B cell (primary cell): ENCODE results near the gene TOMM40. TPM values are rescaled to one million over a fixed set of nuclear protein-coding genes. Genes with fewer than 3 reads are reported as not detected.

Experiments
- ATAC-seq: fragments of 200-7000 bp; cut with Tn5 transposase; one replicate; pipeline ENCODE4 v1.10.0; 2021; ENCODE audit warnings: low read depth, mild to moderate bottlenecking, moderate number of reproducible peaks, moderate library complexity
- CTCF ChIA-PET: fragments of 350-600 bp; sonication (Branson Sonifier 250); formaldehyde crosslinking; loops from one replicate; lab custom pipeline; 2021; ENCODE audit warnings: antibody characterized with exemption, inconsistent platforms; lab: Charles Lee
- POLR2A ChIA-PET: fragments of 350-600 bp; sonication (Branson Sonifier 250); formaldehyde crosslinking; loops from one replicate; lab custom pipeline; 2021; ENCODE audit warnings: antibody characterized with exemption; lab: Charles Lee
- DNase-seq: peaks from one replicate; pipeline ENCODE4 v3.0.0; 2013
- H2AFZ ChIP-seq: 2 replicates; pipeline ENCODE4 v1.6.1; 2012; ENCODE audit warnings: mild to moderate bottlenecking, low read depth, low read length; ENCODE audit not compliant: insufficient read depth, poor library complexity, severe bottlenecking
- H3K27ac ChIP-seq, 2 donors: 1 replicate in 1 of 2; 2 replicates in 1 of 2; pipeline ENCODE4 v1.5.1; 2012 to 2013; ENCODE audit warnings: low read length in 2 of 2, mild to moderate bottlenecking in 2 of 2, moderate library complexity in 1 of 2
- H3K27me3 ChIP-seq, 4 experiments: fragments of 200-600 bp in 1 of 4; sonication (generic) in 1 of 4; replicated peaks in 1 of 4; 1 replicate in 2 of 4; 2 replicates in 2 of 4; pipeline versions ENCODE4 v1.6.1 to v1.7.0; 2013 to 2016; ENCODE audit warnings: low read length in 3 of 4, mild to moderate bottlenecking in 2 of 4, mixed read lengths in 1 of 4, moderate library complexity in 1 of 4; ENCODE audit not compliant: insufficient read depth in 4 of 4, control insufficient read depth in 3 of 4; ENCODE audit errors: control extremely low read depth in 1 of 4
- H3K36me3 ChIP-seq, 2 experiments: replicated peaks in 1 of 2; 1 replicate in 1 of 2; 2 replicates in 1 of 2; pipeline versions ENCODE4 v1.6.1 to v1.7.1; 2013; ENCODE audit warnings: low read length in 1 of 2; ENCODE audit not compliant: insufficient read depth in 2 of 2, control insufficient read depth in 1 of 2; ENCODE audit errors: control extremely low read depth in 1 of 2, extremely low read depth in 1 of 2
- H3K4me1 ChIP-seq, 2 donors: fragments of 200-600 bp in 1 of 2; sonication (generic) in 1 of 2; 1 replicate in 1 of 2; 2 replicates in 1 of 2; pipeline versions ENCODE4 v1.5.1 to v1.6.1; 2013 to 2017; ENCODE audit warnings: low read length in 2 of 2; ENCODE audit not compliant: control insufficient read depth in 2 of 2, insufficient read depth in 2 of 2
- H3K4me2 ChIP-seq: replicated peaks from 2 replicates; pipeline ENCODE3; 2012; ENCODE audit warnings: mild to moderate bottlenecking, low read depth, low read length; ENCODE audit not compliant: poor library complexity, severe bottlenecking
- H3K4me3 ChIP-seq, 5 experiments: fragments of 200-600 bp in 1 of 5; sonication (generic) in 1 of 5; 1 replicate in 3 of 5; 2 replicates in 2 of 5; pipeline versions ENCODE4 v1.5.1 to v1.7.0; 2011 to 2016; ENCODE audit warnings: low read length in 4 of 5, mild to moderate bottlenecking in 4 of 5, low read depth in 2 of 5, control low read depth in 1 of 5, moderate library complexity in 1 of 5; ENCODE audit not compliant: insufficient read depth in 1 of 5; ENCODE audit errors: control extremely low read depth in 1 of 5, extremely low read depth in 1 of 5
- H3K79me2 ChIP-seq: fragments of 200-600 bp; sonication (generic); one replicate; pipeline ENCODE4 v1.6.0; 2016; ENCODE audit warnings: low read length; ENCODE audit not compliant: control insufficient read depth, insufficient read depth
- H3K9ac ChIP-seq: fragments of 200-600 bp; sonication (generic); 2 replicates; pipeline ENCODE4 v1.6.1; 2017; ENCODE audit warnings: mild to moderate bottlenecking, low read length, moderate library complexity
- H3K9me3 ChIP-seq, 3 donors: one replicate each; pipeline versions ENCODE4 v1.6.1 to v1.7.1; 2013; ENCODE audit warnings: low read length in 2 of 3; ENCODE audit not compliant: control insufficient read depth in 2 of 3, insufficient read depth in 1 of 3; ENCODE audit errors: control extremely low read depth in 1 of 3
- H4K20me1 ChIP-seq: 2 replicates; pipeline ENCODE4 v1.6.0; 2012; ENCODE audit warnings: mild to moderate bottlenecking, low read length; ENCODE audit not compliant: insufficient read depth, control insufficient read depth, poor library complexity, severe bottlenecking
- H3K27ac Mint-ChIP-seq: one replicate; pipeline ENCODE4 v1.8.0; 2021; ENCODE audit warnings: mixed read lengths
- H3K27me3 Mint-ChIP-seq: one replicate; pipeline ENCODE4 v1.8.0; 2021; ENCODE audit warnings: mixed read lengths
- H3K4me1 Mint-ChIP-seq: one replicate; pipeline ENCODE4 v1.8.0; 2021; ENCODE audit warnings: mixed read lengths
- H3K4me3 Mint-ChIP-seq: one replicate; pipeline ENCODE4 v1.8.0; 2021; ENCODE audit warnings: mixed read lengths
- H3K9me3 Mint-ChIP-seq: one replicate; pipeline ENCODE4 v1.8.0; 2022; ENCODE audit warnings: mixed read lengths; ENCODE audit not compliant: insufficient read depth
- EZH2 ChIP-seq: IDR thresholded peaks from 2 replicates; pipeline ENCODE4 v1.6.1; 2012; ENCODE audit warnings: borderline replicate concordance, low read depth, mild to moderate bottlenecking, moderate library complexity, low read length; ENCODE audit not compliant: insufficient read depth, poor library complexity, severe bottlenecking
- WGBS: methylation state at CpG from one replicate; pipeline ENCODE4 v1.1.5; 2013; ENCODE audit warnings: missing lambda C conversion rate; ENCODE audit not compliant: insufficient coverage; 5-methylcytosine and 5-hydroxymethylcytosine counted together
- intact Hi-C: fragments of 100-400 bp; cut with micrococcal nuclease; formaldehyde crosslinking; loops from one replicate; pipeline ENCODE4 v1.10.0; 2022
- polyA plus RNA-seq: library from polyadenylated mRNA; depleted of rRNA; stranded (reverse); fragments of >200 nt; gene quantifications from 2 replicates; pipeline ENCODE4 v1.2.3, GENCODE V29; 2012
- total RNA-seq, 2 donors: library from RNA; stranded (reverse); fragments of 120-200 nt in 1 of 2; gene quantifications; 1 replicate in 1 of 2; 2 replicates in 1 of 2; pipeline versions ENCODE4 v1.2.3 to v1.2.4, GENCODE V29; 2013 to 2022
- TF ChIP-seq, protein P1 (sequence below): fragments of 200-600 bp; IDR thresholded peaks from one replicate; pipeline ENCODE4 v1.8.0; 2022; ENCODE audit warnings: antibody characterized with exemption, mild to moderate bottlenecking

TOMM40 gene
- total and polyA plus RNA-seq, 2 donors (not counting 1 experiment from before 2014, with no cell fraction given), result 30.9 to 31.1 TPM

DNA sequence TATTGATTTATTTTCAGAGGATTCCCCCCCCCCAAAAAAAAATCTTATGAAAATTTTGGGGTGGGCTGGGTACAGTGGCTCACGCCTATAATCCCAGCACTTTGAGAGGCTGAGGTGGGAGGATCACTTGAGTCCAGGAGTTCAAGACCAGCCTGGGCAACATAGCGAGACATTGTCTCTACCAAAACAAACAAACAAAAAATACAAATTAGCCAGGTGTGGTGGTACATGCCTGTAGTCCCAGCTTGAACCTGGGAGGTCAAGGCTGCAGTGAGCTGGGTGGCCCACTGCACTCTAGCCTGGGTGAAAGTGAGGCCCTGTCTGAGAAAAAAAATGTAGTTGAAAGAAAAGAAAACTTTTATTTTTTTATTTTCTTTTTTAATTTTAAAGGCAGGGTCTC, 27.1 kb upstream of the TOMM40 start:
- intact Hi-C loops, result no loop called here
- CTCF ChIA-PET, result no interaction called here

DNA sequence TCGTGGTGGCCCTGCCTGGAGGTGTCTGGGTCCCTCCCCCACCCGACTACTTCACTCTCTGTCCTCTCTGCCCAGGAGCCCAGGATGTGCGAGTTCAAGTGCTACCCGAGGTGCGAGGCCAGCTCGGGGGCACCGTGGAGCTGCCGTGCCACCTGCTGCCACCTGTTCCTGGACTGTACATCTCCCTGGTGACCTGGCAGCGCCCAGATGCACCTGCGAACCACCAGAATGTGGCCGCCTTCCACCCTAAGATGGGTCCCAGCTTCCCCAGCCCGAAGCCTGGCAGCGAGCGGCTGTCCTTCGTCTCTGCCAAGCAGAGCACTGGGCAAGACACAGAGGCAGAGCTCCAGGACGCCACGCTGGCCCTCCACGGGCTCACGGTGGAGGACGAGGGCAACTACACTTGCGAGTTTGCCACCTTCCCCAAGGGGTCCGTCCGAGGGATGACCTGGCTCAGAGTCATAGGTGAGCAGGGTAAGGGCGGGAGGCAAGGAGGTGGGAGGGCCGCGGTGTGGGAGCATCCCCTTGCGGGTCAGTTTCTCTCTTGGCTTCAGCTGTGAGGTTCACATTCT, 25.8 kb upstream of the TOMM40 start:
- Histone ChIP-seq H4K20me1 (no peaks in the 10 kb centered on the region), H3K79me2 (no peaks in the 10 kb centered on the region), H2AFZ (no peak overlapping the region), H3K4me1 (no peaks in the 10 kb centered on the region), H3K27ac (no peak overlapping the region), H3K9me3 (peaks cover 0 to 8% (median 0%) of the 10 kb centered on the region in 3 donors), H3K9ac (no peak overlapping the region), H3K36me3 (no peaks in the 10 kb centered on the region), H3K4me2 (no peak overlapping the region), H3K4me3 (no peak overlapping the region), H3K27me3 (no peaks in the 10 kb centered on the region)
- CTCF ChIA-PET, result no interaction called here
- no peaks in the 10 kb centered on the region for H3K9me3 Mint-ChIP-seq
- POLR2A ChIA-PET, result no interaction called here
- peaks cover 15% of the 10 kb centered on the region for H3K27me3 Mint-ChIP-seq
- H3K4me1 Mint-ChIP-seq, result no peaks in the 10 kb centered on the region
- TF ChIP-seq, protein P1, sequence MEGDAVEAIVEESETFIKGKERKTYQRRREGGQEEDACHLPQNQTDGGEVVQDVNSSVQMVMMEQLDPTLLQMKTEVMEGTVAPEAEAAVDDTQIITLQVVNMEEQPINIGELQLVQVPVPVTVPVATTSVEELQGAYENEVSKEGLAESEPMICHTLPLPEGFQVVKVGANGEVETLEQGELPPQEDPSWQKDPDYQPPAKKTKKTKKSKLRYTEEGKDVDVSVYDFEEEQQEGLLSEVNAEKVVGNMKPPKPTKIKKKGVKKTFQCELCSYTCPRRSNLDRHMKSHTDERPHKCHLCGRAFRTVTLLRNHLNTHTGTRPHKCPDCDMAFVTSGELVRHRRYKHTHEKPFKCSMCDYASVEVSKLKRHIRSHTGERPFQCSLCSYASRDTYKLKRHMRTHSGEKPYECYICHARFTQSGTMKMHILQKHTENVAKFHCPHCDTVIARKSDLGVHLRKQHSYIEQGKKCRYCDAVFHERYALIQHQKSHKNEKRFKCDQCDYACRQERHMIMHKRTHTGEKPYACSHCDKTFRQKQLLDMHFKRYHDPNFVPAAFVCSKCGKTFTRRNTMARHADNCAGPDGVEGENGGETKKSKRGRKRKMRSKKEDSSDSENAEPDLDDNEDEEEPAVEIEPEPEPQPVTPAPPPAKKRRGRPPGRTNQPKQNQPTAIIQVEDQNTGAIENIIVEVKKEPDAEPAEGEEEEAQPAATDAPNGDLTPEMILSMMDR, result no peak
- no peak for TF ChIP-seq EZH2
- WGBS, result 94% methylated on average over 22 of the region's 27 CpGs
- intact Hi-C loops, result no loop called here
- no peak for ATAC-seq
- DNase-seq, result no peak
- no peak overlapping the region for H3K4me3 Mint-ChIP-seq
- no peak overlapping the region for H3K27ac Mint-ChIP-seq

More for the DNA sequence above, 27.1 kb upstream of the TOMM40 start:
- Histone ChIP-seq H3K36me3 (no peaks in the 10 kb centered on the region), H3K4me2 (no peak overlapping the region), H3K9ac (no peak overlapping the region), H3K4me1 (no peaks in the 10 kb centered on the region), H3K9me3 (peaks cover 0 to 8% (median 0%) of the 10 kb centered on the region in 3 donors), H3K79me2 (no peaks in the 10 kb centered on the region), H4K20me1 (no peaks in the 10 kb centered on the region), H2AFZ (no peak overlapping the region), H3K27ac (no peak overlapping the region), H3K27me3 (no peaks in the 10 kb centered on the region), H3K4me3 (no peak overlapping the region)
- WGBS, result no CpG with 5 or more reads among the region's 2 CpGs
- H3K27ac Mint-ChIP-seq, result no peak overlapping the region
- TF ChIP-seq, protein P1, result no peak
- no peak for TF ChIP-seq EZH2
- no peak overlapping the region for H3K4me3 Mint-ChIP-seq
- no peak for ATAC-seq
- peaks cover 13% of the 10 kb centered on the region for H3K27me3 Mint-ChIP-seq
- no peaks in the 10 kb centered on the region for H3K4me1 Mint-ChIP-seq
- POLR2A ChIA-PET, result no interaction called here
- H3K9me3 Mint-ChIP-seq, result no peaks in the 10 kb centered on the region
- DNase-seq, result no peak
